Hepatocyte (in vitro differentiated cells): ENCODE data around the gene FOXK1. TPM values are rescaled to one million over a fixed set of nuclear protein-coding genes. Genes with fewer than 3 reads are reported as not detected.

Experiments
- DNase-seq: peaks from one replicate; pipeline ENCODE4 v3.0.0-alpha.2; 2016; ENCODE audit warnings: low spot score
- H2AFZ ChIP-seq: fragments of 200-600 bp; sonication (generic); 2 replicates; pipeline ENCODE4 v1.6.0; 2016; ENCODE audit warnings: antibody characterized with exemption, mild to moderate bottlenecking
- H3K27ac ChIP-seq: fragments of 200-600 bp; sonication (generic); 2 replicates; pipeline ENCODE4 v1.5.1; 2016; ENCODE audit warnings: mild to moderate bottlenecking
- H3K27me3 ChIP-seq: fragments of 200-600 bp; sonication (generic); 2 replicates; pipeline ENCODE4 v1.6.1; 2016
- H3K36me3 ChIP-seq: fragments of 200-600 bp; sonication (generic); replicated peaks from 2 replicates; pipeline ENCODE4 v1.5.1; 2016; ENCODE audit warnings: low read depth; ENCODE audit not compliant: insufficient read depth
- H3K4me1 ChIP-seq: fragments of 200-600 bp; sonication (generic); 2 replicates; pipeline ENCODE4 v1.5.1; 2016; ENCODE audit warnings: mild to moderate bottlenecking, moderate library complexity; ENCODE audit not compliant: insufficient read depth
- H3K4me2 ChIP-seq: fragments of 200-600 bp; sonication (generic); 2 replicates; pipeline ENCODE4 v1.6.0; 2016
- H3K4me3 ChIP-seq: fragments of 200-600 bp; sonication (generic); 2 replicates; pipeline ENCODE4 v1.5.1; 2016; ENCODE audit warnings: mild to moderate bottlenecking
- H3K79me2 ChIP-seq: fragments of 200-600 bp; sonication (generic); 2 replicates; pipeline ENCODE4 v1.6.0; 2017; ENCODE audit warnings: mild to moderate bottlenecking
- H3K9me2 ChIP-seq: fragments of 200-600 bp; sonication (generic); replicated peaks from 2 replicates; pipeline ENCODE4 v1.6.0; 2017; ENCODE audit warnings: mild to moderate bottlenecking; ENCODE audit not compliant: insufficient read depth
- H3K9me3 ChIP-seq: fragments of 200-600 bp; sonication (generic); 2 replicates; pipeline ENCODE4 v1.5.1; 2016; ENCODE audit warnings: low read depth, mild to moderate bottlenecking
- H4K20me1 ChIP-seq: fragments of 200-600 bp; sonication (generic); 2 replicates; pipeline ENCODE4 v1.6.0; 2016; ENCODE audit warnings: mild to moderate bottlenecking; ENCODE audit not compliant: insufficient read depth, poor library complexity, severe bottlenecking
- EZH2 ChIP-seq: fragments of 200-600 bp; sonication (generic); IDR thresholded peaks from 2 replicates; pipeline ENCODE4 v1.6.1; 2016; ENCODE audit warnings: antibody characterized with exemption, mild to moderate bottlenecking, borderline replicate concordance
- EZH2phosphoT487 ChIP-seq: fragments of 200-600 bp; sonication (generic); IDR thresholded peaks from one replicate; pipeline ENCODE4 v1.6.1; 2018; ENCODE audit warnings: antibody characterized with exemption, mild to moderate bottlenecking, low read depth, moderate library complexity; ENCODE audit not compliant: unreplicated experiment, severe bottlenecking
- WGBS: methylation state at CpG from one replicate; pipeline ENCODE4 v1.1.6; 2016; ENCODE audit warnings: low lambda C conversion rate; ENCODE audit errors: missing lambda C conversion rate; 5-methylcytosine and 5-hydroxymethylcytosine counted together
- polyA plus RNA-seq: library from polyadenylated mRNA; unstranded; fragments of >200 nt; fragmentation: Nextera tagmentation; extraction: Ambion mirVana; gene quantifications from 2 replicates; pipeline ENCODE4 v1.2.1, GENCODE V29; 2016
- total RNA-seq: library from RNA; depleted of rRNA; stranded (reverse); fragments of >200 nt; gene quantifications from 2 replicates; pipeline ENCODE4 v1.2.3, GENCODE V29; 2014
- TF ChIP-seq, protein P1 (sequence below): fragments of 200-600 bp; sonication (generic); IDR thresholded peaks from 2 replicates; pipeline ENCODE4 v1.5.1; 2016; ENCODE audit warnings: antibody characterized with exemption, mild to moderate bottlenecking; ENCODE audit not compliant: poor library complexity

Gene FOXK1
- total and polyA plus RNA-seq, 2 experiments from 2014 or later, result 8.3 to 17.8 TPM

DNA sequence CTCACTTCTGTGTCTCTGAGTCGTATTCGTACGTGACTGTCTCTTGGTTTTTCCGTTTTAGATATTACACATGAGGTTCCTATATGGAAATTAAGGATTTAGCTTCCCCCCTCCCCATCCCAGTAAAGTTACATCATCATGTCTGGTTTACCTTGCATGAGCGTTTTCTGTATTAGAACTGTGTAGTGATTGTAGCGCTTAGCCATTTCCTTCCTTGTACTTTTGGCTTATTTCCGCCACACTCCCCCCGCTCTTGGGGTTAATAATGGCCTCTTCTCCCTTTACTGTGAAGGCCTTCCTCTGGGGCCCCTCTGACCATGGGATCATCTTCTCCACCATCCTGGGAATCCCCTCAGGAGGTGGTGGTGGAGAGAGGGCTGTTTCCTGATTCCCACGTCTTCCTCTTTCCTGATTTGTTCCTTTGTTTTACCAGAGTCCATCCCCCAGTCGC lies 66.2 kb downstream of the FOXK1 start:
- H3K79me2 ChIP-seq, result peaks cover 72% of the 10 kb centered on the region
- peaks cover 47% of the 10 kb centered on the region for H3K4me1 ChIP-seq
- no peak for DNase-seq
- no peaks in the 10 kb centered on the region for H3K9me2 ChIP-seq
- H2AFZ ChIP-seq, result no peak overlapping the region
- no peaks in the 10 kb centered on the region for H3K9me3 ChIP-seq
- no peak overlapping the region for H3K4me3 ChIP-seq
- H3K4me2 ChIP-seq, result no peak overlapping the region
- TF ChIP-seq EZH2, result no peak
- TF ChIP-seq, protein P1, sequence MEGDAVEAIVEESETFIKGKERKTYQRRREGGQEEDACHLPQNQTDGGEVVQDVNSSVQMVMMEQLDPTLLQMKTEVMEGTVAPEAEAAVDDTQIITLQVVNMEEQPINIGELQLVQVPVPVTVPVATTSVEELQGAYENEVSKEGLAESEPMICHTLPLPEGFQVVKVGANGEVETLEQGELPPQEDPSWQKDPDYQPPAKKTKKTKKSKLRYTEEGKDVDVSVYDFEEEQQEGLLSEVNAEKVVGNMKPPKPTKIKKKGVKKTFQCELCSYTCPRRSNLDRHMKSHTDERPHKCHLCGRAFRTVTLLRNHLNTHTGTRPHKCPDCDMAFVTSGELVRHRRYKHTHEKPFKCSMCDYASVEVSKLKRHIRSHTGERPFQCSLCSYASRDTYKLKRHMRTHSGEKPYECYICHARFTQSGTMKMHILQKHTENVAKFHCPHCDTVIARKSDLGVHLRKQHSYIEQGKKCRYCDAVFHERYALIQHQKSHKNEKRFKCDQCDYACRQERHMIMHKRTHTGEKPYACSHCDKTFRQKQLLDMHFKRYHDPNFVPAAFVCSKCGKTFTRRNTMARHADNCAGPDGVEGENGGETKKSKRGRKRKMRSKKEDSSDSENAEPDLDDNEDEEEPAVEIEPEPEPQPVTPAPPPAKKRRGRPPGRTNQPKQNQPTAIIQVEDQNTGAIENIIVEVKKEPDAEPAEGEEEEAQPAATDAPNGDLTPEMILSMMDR, result no peak
- TF ChIP-seq EZH2phosphoT487, result no peak
- H3K27ac ChIP-seq, result peak overlapping the region; percentile 98
- no peaks in the 10 kb centered on the region for H3K36me3 ChIP-seq
- 80% methylated on average over 10 of the region's 10 CpGs for WGBS
- peaks cover 11% of the 10 kb centered on the region for H4K20me1 ChIP-seq
- H3K27me3 ChIP-seq, result no peaks in the 10 kb centered on the region

DNA sequence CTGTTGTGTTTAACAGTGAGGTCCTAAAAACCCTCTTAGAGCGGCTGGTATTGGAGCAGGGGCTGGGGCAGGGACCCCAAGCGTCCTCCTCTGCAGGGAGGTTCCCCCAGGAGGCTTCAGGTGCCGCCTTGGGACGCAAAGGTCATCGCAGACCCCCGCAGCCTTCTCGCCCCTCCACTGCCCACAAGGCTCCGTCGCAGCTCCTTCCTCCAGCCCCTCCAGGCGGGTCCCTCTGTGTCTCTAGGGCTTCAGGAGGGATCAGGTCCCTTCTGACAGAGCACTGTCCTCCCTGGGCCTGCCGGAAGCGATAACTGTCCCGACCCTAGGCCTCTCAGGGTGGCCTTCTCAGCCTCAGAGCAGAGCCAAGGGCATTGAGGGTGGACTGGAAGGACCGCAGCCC lies 67.3 kb downstream of the FOXK1 start:
- H3K4me1 ChIP-seq, result peaks cover 36% of the 10 kb centered on the region
- H2AFZ ChIP-seq, result no peak overlapping the region
- peaks cover 11% of the 10 kb centered on the region for H4K20me1 ChIP-seq
- H3K9me2 ChIP-seq, result no peaks in the 10 kb centered on the region
- H3K79me2 ChIP-seq, result peaks cover 79% of the 10 kb centered on the region
- over 99% methylated on average over 14 of the region's 14 CpGs for WGBS
- no peak overlapping the region for H3K4me2 ChIP-seq
- H3K36me3 ChIP-seq, result no peaks in the 10 kb centered on the region
- H3K4me3 ChIP-seq, result no peak overlapping the region
- no peak for TF ChIP-seq EZH2
- TF ChIP-seq EZH2phosphoT487, result no peak
- TF ChIP-seq, protein P1, result no peak
- DNase-seq, result no peak
- no peak overlapping the region for H3K27ac ChIP-seq
- no peaks in the 10 kb centered on the region for H3K27me3 ChIP-seq
- H3K9me3 ChIP-seq, result no peaks in the 10 kb centered on the region

DNA sequence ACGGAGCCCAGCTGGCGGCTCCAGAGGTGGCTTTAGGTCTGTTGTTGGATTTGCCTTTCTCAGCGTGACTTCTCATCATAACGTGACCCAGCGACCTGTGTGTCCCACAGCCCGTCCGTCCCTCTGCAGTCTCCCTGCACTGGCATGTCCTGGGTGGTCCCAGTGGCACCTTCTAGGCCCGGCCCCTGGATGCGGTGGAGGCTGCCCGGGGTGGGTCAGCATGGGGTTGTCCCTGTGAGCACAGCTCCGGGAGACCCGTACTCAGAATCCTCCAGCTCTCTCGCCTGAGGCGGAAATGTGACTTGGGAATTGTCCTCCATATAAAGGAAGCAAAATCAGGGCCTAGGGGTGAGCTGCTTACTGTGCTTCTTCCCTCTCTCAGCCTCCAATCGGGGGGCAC lies 67.7 kb downstream of the FOXK1 start:
- Histone ChIP-seq H3K4me2 (no peak overlapping the region), H3K9me2 (no peaks in the 10 kb centered on the region), H3K79me2 (peaks cover 79% of the 10 kb centered on the region), H3K4me1 (peaks cover 33% of the 10 kb centered on the region), H4K20me1 (peaks cover 11% of the 10 kb centered on the region), H2AFZ (no peak overlapping the region), H3K27ac (no peak overlapping the region), H3K36me3 (no peaks in the 10 kb centered on the region), H3K27me3 (no peaks in the 10 kb centered on the region), H3K9me3 (no peaks in the 10 kb centered on the region), H3K4me3 (no peak overlapping the region)
- TF ChIP-seq EZH2 (no peak), EZH2phosphoT487 (no peak)
- TF ChIP-seq, protein P1, result no peak
- WGBS, result 95% methylated on average over 15 of the region's 15 CpGs
- no peak for DNase-seq
